ENCODE measurements around the gene CKMT1B. TPM values are rescaled to one million over a fixed set of nuclear protein-coding genes. Genes with fewer than 3 reads are reported as not detected.
"Not testable (repeated sequence)": the region's sequence is repeated elsewhere in the genome, so short reads cannot be mapped to it uniquely, and the experiment has no call there.

The CKMT1B gene
- total RNA-seq, result not detected in 2 replicates

- H3K4me3 ChIP-seq (ENCODE audit: low read depth, low read length); DNase-seq (ENCODE audit: low read depth): not testable (repeated sequence)
Measured at GRCh38 chr15:43593328-43594190, at the start of gene CKMT1B. Gene CKMT1B, plus strand, starts transcription at chr15:43594027. Its CDS starts 192 bp downstream, at chr15:43594219.

- no peak for DNase-seq (ENCODE audit: low read depth)
- TF ChIP-seq, protein P1, sequence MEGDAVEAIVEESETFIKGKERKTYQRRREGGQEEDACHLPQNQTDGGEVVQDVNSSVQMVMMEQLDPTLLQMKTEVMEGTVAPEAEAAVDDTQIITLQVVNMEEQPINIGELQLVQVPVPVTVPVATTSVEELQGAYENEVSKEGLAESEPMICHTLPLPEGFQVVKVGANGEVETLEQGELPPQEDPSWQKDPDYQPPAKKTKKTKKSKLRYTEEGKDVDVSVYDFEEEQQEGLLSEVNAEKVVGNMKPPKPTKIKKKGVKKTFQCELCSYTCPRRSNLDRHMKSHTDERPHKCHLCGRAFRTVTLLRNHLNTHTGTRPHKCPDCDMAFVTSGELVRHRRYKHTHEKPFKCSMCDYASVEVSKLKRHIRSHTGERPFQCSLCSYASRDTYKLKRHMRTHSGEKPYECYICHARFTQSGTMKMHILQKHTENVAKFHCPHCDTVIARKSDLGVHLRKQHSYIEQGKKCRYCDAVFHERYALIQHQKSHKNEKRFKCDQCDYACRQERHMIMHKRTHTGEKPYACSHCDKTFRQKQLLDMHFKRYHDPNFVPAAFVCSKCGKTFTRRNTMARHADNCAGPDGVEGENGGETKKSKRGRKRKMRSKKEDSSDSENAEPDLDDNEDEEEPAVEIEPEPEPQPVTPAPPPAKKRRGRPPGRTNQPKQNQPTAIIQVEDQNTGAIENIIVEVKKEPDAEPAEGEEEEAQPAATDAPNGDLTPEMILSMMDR (IDR thresholded peaks at IDR 0.05; ENCODE audit: insufficient read depth, low read depth, low read length), result no peak
- H3K4me3 ChIP-seq (ENCODE audit: low read depth, low read length), result no peak overlapping the region
Measured at GRCh38 chr15:43544266-43544665, 49.6 kb upstream of the CKMT1B start.

GRCh38 chr15:43545426-43545825 lies 48.4 kb upstream of the CKMT1B start:
- H3K4me3 ChIP-seq (ENCODE audit: low read depth, low read length), result no peak overlapping the region
- no peak for DNase-seq (ENCODE audit: low read depth)
- TF ChIP-seq, protein P1 (IDR thresholded peaks at IDR 0.05; ENCODE audit: insufficient read depth, low read depth, low read length), result no peak

DNA sequence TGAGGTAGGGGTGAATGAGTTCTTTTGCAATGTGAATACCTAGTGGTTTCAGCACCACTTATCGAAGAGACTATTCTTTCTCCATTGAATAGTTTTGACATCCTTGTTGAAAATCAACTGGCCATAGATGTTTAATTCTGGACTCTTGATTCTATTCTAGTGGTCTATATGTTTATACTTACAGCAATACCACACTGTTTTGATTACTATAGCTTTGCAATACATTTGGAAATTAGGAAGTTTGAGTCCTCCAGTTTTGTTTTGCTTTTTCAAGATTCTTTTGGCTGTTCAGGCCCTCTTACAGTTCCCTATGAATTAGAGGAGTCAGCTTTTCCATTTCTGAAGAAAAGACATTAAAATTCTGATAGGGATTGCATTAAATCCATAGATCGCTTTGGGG lies 46.3 kb upstream of the CKMT1B start:
- DNase-seq (ENCODE audit: low read depth), result no peak
- TF ChIP-seq, protein P1 (IDR thresholded peaks at IDR 0.05; ENCODE audit: insufficient read depth, low read depth, low read length), result no peak
- no peak overlapping the region for H3K4me3 ChIP-seq (ENCODE audit: low read depth, low read length)

DNA sequence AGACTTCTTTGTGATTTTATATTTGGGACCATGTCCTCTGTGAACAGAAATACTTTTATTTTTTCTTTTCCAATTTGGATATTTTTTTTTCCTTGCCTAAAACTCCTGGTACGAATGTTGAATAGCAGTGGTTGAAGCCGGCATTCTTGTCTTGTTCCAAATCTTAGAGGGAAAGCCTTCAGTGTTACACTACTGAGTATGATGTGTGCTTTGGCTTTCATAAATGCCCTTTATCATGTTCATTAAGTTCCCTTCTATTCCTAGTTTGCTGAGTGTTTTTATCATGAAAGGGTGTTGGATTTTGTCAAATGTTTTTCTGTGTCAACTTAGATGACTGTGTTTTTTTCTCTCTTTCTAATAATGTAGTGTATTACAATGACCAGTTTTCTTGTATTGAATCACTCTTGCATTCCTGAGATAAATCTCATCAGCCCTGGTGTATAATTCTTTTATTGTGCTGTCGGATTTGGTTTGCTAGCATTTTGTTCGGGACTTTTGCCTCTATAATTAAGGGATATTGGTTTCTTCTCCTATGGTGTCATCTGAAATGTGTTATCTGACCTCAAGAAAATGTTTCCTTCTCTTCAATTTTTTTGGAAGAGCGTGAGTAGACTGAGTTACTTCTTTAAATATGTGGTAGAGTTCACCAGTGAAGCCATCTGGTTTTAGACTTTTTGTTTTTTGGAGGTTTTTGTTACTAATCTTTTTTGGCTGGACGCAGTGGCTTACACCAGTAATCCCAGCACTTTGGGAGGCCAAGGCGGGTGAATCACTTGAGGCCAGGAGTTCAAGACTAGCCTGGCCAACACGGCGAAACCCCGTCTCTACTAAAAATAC lies 43.1 kb upstream of the CKMT1B start:
- peak; percentile 28 for DNase-seq (ENCODE audit: low read depth)
- H3K4me3 ChIP-seq (ENCODE audit: low read depth, low read length), result no peak overlapping the region

DNA sequence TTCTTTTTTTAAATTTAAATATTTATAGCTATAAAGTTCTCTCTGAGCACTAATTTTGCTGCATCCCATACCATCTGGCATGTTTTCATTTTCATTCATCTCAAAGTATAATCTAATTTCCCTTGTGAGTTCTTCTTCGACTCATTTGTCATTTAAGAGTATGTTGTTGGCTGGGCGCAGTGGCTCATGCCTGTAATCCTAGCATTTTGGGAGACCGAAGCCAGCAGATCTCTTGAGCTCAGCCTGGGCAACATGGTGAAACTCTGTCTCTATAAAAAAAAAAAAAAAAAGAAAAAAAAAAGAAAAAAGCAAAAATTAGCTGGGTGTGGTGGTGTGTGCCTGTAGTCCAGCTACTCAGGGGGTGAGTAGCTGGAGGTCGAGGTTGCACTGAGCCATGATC lies 41.6 kb upstream of the CKMT1B start:
- no peak for DNase-seq (ENCODE audit: low read depth)
- TF ChIP-seq, protein P1 (IDR thresholded peaks at IDR 0.05; ENCODE audit: insufficient read depth, low read depth, low read length), result no peak

More for the DNA sequence above, 43.1 kb upstream of the CKMT1B start:
- TF ChIP-seq, protein P1 (IDR thresholded peaks at IDR 0.05; ENCODE audit: insufficient read depth, low read depth, low read length), result no peak

GRCh38 chr15:43552986-43553385 lies 40.8 kb upstream of the CKMT1B start:
- TF ChIP-seq, protein P1 (IDR thresholded peaks at IDR 0.05; ENCODE audit: insufficient read depth, low read depth, low read length), result no peak
- DNase-seq (ENCODE audit: low read depth), result no peak
- no peak overlapping the region for H3K4me3 ChIP-seq (ENCODE audit: low read depth, low read length)

More for the DNA sequence above, 41.6 kb upstream of the CKMT1B start:
- no peak overlapping the region for H3K4me3 ChIP-seq (ENCODE audit: low read depth, low read length)

GRCh38 chr15:43562753-43563152 lies 31.1 kb upstream of the CKMT1B start:
- not testable (repeated sequence) for H3K4me3 ChIP-seq (ENCODE audit: low read depth, low read length); DNase-seq (ENCODE audit: low read depth)

GRCh38 chr15:43563793-43564192 lies 30.0 kb upstream of the CKMT1B start:
- DNase-seq (ENCODE audit: low read depth); H3K4me3 ChIP-seq (ENCODE audit: low read depth, low read length): not testable (repeated sequence)

DNA sequence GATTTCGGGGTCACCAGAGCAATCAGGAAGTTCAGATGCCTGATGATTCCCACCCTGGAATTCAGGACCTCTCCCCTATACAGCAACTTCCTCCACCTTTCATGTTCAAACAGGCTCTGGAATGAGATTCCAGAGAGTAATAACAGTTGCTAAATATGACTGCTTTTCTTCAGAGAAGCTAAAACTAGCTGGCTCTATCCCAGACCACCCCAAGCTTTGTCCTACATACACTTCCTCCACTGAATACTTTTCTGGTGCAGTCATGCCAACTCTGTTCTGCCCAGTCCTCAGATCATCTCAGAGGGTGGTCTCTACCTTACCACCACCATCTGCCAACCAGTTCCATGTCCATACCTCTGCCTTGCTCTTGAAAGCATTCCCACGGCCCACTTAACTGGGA lies 27.2 kb upstream of the CKMT1B start:
- H3K4me3 ChIP-seq (ENCODE audit: low read depth, low read length); DNase-seq (ENCODE audit: low read depth): not testable (repeated sequence)
